MM.1S (cell line): ENCODE data around the gene SEZ6L.

Source experiments
- EZH2 ChIP-seq: fragments of 300-600 bp; sonication (generic); optimal IDR thresholded peaks from 2 replicates; pipeline ENCODE3; 2017; ENCODE audit warnings: low read depth, mild to moderate bottlenecking, antibody characterized with exemption, low read length, mixed read lengths
- EZH2phosphoT487 ChIP-seq: fragments of 300-600 bp; sonication (generic); IDR thresholded peaks from 2 replicates; pipeline ENCODE4 v1.6.1; 2018; ENCODE audit warnings: antibody characterized with exemption, low read length
- TF ChIP-seq, protein P1 (sequence below): fragments of 300-600 bp; sonication (generic); IDR thresholded peaks from 2 replicates; pipeline ENCODE4 v1.5.1; 2016; ENCODE audit warnings: antibody characterized with exemption, low read length, mixed read lengths

DNA sequence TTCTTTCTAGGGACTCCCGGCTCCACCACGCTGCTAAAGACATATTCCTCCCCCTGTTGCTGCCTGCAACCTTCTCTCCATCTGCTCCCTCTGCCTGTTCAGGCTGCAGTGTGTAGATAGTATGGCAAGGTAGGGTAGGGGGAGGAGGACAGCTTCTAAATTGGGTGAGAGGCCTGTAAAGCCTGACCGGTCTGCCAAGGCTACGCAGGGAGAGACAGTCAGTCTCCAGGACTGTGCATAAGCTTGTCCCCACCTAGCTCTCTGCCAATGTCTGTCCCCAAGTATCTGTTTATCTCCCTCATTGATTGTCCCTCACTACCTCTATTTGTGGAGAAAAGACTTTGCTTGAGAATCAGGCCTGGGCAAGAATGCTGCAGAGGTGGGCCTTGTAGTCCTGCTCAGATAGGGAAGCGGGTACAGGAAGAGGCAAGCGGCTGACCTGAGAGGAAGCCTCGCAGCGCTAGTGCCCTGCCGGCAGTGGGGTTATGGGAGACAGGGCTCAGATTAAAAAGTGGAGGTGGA is 871 bp upstream of the SEZ6L start:
- TF ChIP-seq, protein P1, sequence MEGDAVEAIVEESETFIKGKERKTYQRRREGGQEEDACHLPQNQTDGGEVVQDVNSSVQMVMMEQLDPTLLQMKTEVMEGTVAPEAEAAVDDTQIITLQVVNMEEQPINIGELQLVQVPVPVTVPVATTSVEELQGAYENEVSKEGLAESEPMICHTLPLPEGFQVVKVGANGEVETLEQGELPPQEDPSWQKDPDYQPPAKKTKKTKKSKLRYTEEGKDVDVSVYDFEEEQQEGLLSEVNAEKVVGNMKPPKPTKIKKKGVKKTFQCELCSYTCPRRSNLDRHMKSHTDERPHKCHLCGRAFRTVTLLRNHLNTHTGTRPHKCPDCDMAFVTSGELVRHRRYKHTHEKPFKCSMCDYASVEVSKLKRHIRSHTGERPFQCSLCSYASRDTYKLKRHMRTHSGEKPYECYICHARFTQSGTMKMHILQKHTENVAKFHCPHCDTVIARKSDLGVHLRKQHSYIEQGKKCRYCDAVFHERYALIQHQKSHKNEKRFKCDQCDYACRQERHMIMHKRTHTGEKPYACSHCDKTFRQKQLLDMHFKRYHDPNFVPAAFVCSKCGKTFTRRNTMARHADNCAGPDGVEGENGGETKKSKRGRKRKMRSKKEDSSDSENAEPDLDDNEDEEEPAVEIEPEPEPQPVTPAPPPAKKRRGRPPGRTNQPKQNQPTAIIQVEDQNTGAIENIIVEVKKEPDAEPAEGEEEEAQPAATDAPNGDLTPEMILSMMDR: no peak
- TF ChIP-seq EZH2 (no peak), EZH2phosphoT487 (no peak)
